Upper lobe of left lung (tissue), 6 donors: ENCODE measurements around the gene ITGA1. TPM values are rescaled to one million over a fixed set of nuclear protein-coding genes. Genes with fewer than 3 reads are reported as not detected.

Experiments
- ATAC-seq, 2 donors: fragments of 200-7000 bp; cut with Tn5 transposase; one replicate each; pipeline ENCODE4 v1.9.1; 2022; ENCODE audit warnings: mild to moderate bottlenecking in 2 of 2, moderate library complexity in 2 of 2; ENCODE audit not compliant: low FRiP score in 2 of 2
- DNase-seq, 2 donors: peaks; one replicate each; pipeline ENCODE4 v3.0.0-alpha.2; 2019 to 2020
- H3K27ac ChIP-seq, 4 donors: fragments of 200-600 bp; sonication (generic); one replicate each; pipeline ENCODE4 v1.5.1; 2016 to 2019
- H3K27me3 ChIP-seq, 4 donors: fragments of 200-600 bp; sonication (generic); one replicate each; pipeline ENCODE4 v1.5.1; 2017 to 2019
- H3K36me3 ChIP-seq, 4 donors: fragments of 200-600 bp; sonication (generic); one replicate each; pipeline ENCODE4 v1.5.1; 2016 to 2019
- H3K4me1 ChIP-seq, 4 donors: fragments of 200-600 bp; sonication (generic); one replicate each; pipeline ENCODE4 v1.5.1; 2018 to 2019
- H3K4me3 ChIP-seq, 4 donors: fragments of 200-600 bp; sonication (generic); one replicate each; pipeline ENCODE4 v1.5.1; 2017 to 2019; ENCODE audit warnings: mild to moderate bottlenecking in 2 of 4, moderate library complexity in 1 of 4
- H3K9me3 ChIP-seq, 4 donors: fragments of 200-600 bp; sonication (generic); one replicate each; pipeline ENCODE4 v1.5.1; 2018 to 2019
- CTCF ChIP-seq, 6 experiments: fragments of 450-650 bp in 4 of 6; fragments of 200-600 bp in 2 of 6; sonication (generic) in 2 of 6; IDR thresholded peaks; one replicate each; pipeline ENCODE4 v1.5.1; 2016 to 2019; ENCODE audit warnings: antibody characterized with exemption in 6 of 6
- EP300 ChIP-seq, 4 donors: sonication (generic); formaldehyde crosslinking; IDR thresholded peaks; one replicate each; pipeline ENCODE4 v1.5.1; 2017; ENCODE audit warnings: antibody characterized with exemption in 4 of 4, control low read depth in 2 of 4
- POLR2A ChIP-seq, 4 donors: fragments of 450-650 bp; IDR thresholded peaks; one replicate each; pipeline ENCODE4 v1.5.1; 2016 to 2017; ENCODE audit warnings: antibody characterized with exemption in 4 of 4, mild to moderate bottlenecking in 2 of 4
- POLR2AphosphoS5 ChIP-seq, 2 donors: sonication (generic); formaldehyde crosslinking; IDR thresholded peaks; one replicate each; pipeline ENCODE4 v1.5.1; 2017; ENCODE audit warnings: antibody characterized with exemption in 2 of 2
- whole genome bisulfite sequencing, 2 donors: methylation state at CpG; one replicate each; pipeline ENCODE4 v1.1.5; 2017 to 2018; 5-methylcytosine and 5-hydroxymethylcytosine counted together
- total RNA-seq, 6 donors: library from RNA; depleted of rRNA in 4 of 6; stranded (reverse); fragments of >200 nt in 4 of 6; gene quantifications; one replicate each; pipeline versions ENCODE4 v1.1.0 to v1.2.1, GENCODE V29; 2016 to 2021
- donor health status: DM: no; HTN: no; CAD: no; lungs with moderate emphysema.
- donor health status: DM: no; HTN: yes; CAD: no; lungs with severe emphysema.

The ITGA1 gene
- total RNA-seq, 6 donors from 2014 or later: 19.9 to 134 (median 60.8) TPM

- 94 to 98% methylated on average over 1 of the region's 1 CpG for WGBS, 2 donors
These were observed 164.8 kb downstream of the ITGA1 start for GRCh38 chr5:52952483-52952882.

GRCh38 chr5:52956014-52956413, 168.3 kb downstream of the ITGA1 start:
- H3K4me1 ChIP-seq: no peaks in the 10 kb centered on the region
- H3K4me3 ChIP-seq: no peak overlapping the region
- no peaks in the 10 kb centered on the region for H3K9me3 ChIP-seq
- ATAC-seq (no peak), DNase-seq (no peak)
- peaks cover 0 to 29% (median 4%) of the 10 kb centered on the region in 4 donors for H3K36me3 ChIP-seq
- H3K27ac ChIP-seq: no peak overlapping the region
- TF ChIP-seq EP300 (IDR thresholded peaks at IDR 0.05) (no peak), POLR2AphosphoS5 (IDR thresholded peaks at IDR 0.05) (no peak), CTCF (IDR thresholded peaks at IDR 0.05) (no peak), POLR2A (IDR thresholded peaks at IDR 0.05) (no peak)
- H3K27me3 ChIP-seq: no peaks in the 10 kb centered on the region
- WGBS, 2 donors: 86 to 91% methylated on average over 4 of the region's 4 CpGs

More at GRCh38 chr5:52952483-52952882, 164.8 kb downstream of the ITGA1 start:
- ATAC-seq (no peak), DNase-seq (no peak)
- Histone ChIP-seq H3K36me3 (peaks cover 0 to 40% (median 4%) of the 10 kb centered on the region in 4 donors), H3K27ac (no peak overlapping the region), H3K4me3 (no peak overlapping the region), H3K4me1 (peaks cover 0 to 11% (median 9%) of the 10 kb centered on the region in 4 donors), H3K9me3 (no peaks in the 10 kb centered on the region), H3K27me3 (no peaks in the 10 kb centered on the region)
- no peak for TF ChIP-seq EP300 (IDR thresholded peaks at IDR 0.05)
- no peak for TF ChIP-seq POLR2AphosphoS5 (IDR thresholded peaks at IDR 0.05)
- no peak for TF ChIP-seq POLR2A (IDR thresholded peaks at IDR 0.05)
- no peak for TF ChIP-seq CTCF (IDR thresholded peaks at IDR 0.05)

GRCh38 chr5:52956915-52957747, 169.4 kb downstream of the ITGA1 start:
- peaks cover 0 to 29% (median 4%) of the 10 kb centered on the region in 4 donors for H3K36me3 ChIP-seq
- no peak overlapping the region for H3K27ac ChIP-seq
- no peaks in the 10 kb centered on the region for H3K9me3 ChIP-seq
- H3K27me3 ChIP-seq: no peaks in the 10 kb centered on the region
- TF ChIP-seq EP300 (IDR thresholded peaks at IDR 0.05): no peak
- TF ChIP-seq POLR2AphosphoS5 (IDR thresholded peaks at IDR 0.05): no peak
- no peak for TF ChIP-seq POLR2A (IDR thresholded peaks at IDR 0.05)
- no peak for TF ChIP-seq CTCF (IDR thresholded peaks at IDR 0.05)
- no peak overlapping the region for H3K4me3 ChIP-seq
- WGBS, 2 donors: 70 to 79% methylated on average over 6 of the region's 6 CpGs
- no peak for ATAC-seq
- DNase-seq: no peak
- H3K4me1 ChIP-seq: no peaks in the 10 kb centered on the region

GRCh38 chr5:52961274-52961681, 173.6 kb downstream of the ITGA1 start:
- H3K4me3 ChIP-seq: no peak overlapping the region
- no peak overlapping the region for H3K27ac ChIP-seq
- no peak for TF ChIP-seq CTCF (IDR thresholded peaks at IDR 0.05)
- no peaks in the 10 kb centered on the region for H3K27me3 ChIP-seq
- H3K36me3 ChIP-seq: peaks cover 0 to 6% (median 0%) of the 10 kb centered on the region in 4 donors
- ATAC-seq: no peak
- 39 to 57% methylated on average over 2 of the region's 2 CpGs for WGBS, 2 donors
- no peaks in the 10 kb centered on the region for H3K4me1 ChIP-seq
- H3K9me3 ChIP-seq: no peaks in the 10 kb centered on the region
- no peak for DNase-seq

GRCh38 chr5:52963636-52964035, 175.9 kb downstream of the ITGA1 start:
- Histone ChIP-seq H3K4me3 (no peak overlapping the region), H3K27ac (no peak overlapping the region), H3K9me3 (no peaks in the 10 kb centered on the region), H3K36me3 (no peaks in the 10 kb centered on the region), H3K27me3 (no peaks in the 10 kb centered on the region), H3K4me1 (no peaks in the 10 kb centered on the region)
- 96 to 100% methylated on average over 1 of the region's 1 CpG for WGBS, 2 donors
- DNase-seq (no peak), ATAC-seq (no peak)
- TF ChIP-seq EP300 (IDR thresholded peaks at IDR 0.05) (no peak), CTCF (IDR thresholded peaks at IDR 0.05) (no peak), POLR2A (IDR thresholded peaks at IDR 0.05) (no peak), POLR2AphosphoS5 (IDR thresholded peaks at IDR 0.05) (no peak)
